GM12874 (cell line): ENCODE results near the gene RPS19BP1.

Experiments used
- CTCF ChIP-seq: IDR thresholded peaks from 2 replicates; pipeline ENCODE4 v1.5.1; 2011; ENCODE audit warnings: low read depth, mild to moderate bottlenecking, control low read depth, low read length, moderate library complexity; ENCODE audit not compliant: insufficient read depth

The RPS19BP1 gene

GRCh38 chr22:39480557-39480956 lies 52.0 kb downstream of the RPS19BP1 start:
- TF ChIP-seq CTCF = no peak

GRCh38 chr22:39479254-39479653 lies 53.3 kb downstream of the RPS19BP1 start:
- TF ChIP-seq CTCF = no peak
